Body of pancreas (tissue), 4 donors: ENCODE data around the gene YIPF5. TPM values are rescaled to one million over a fixed set of nuclear protein-coding genes. Genes with fewer than 3 reads are reported as not detected.

Experiments used
- ATAC-seq: fragments of 150-250 bp; one replicate; pipeline ENCODE4 v1.9.1; 2016
- DNase-seq, 4 donors: peaks; one replicate each; pipeline ENCODE4 v3.0.0-alpha.2; 2019
- H3K27ac ChIP-seq, 4 donors: fragments of 200-600 bp; sonication (generic); 1 replicate in 3 of 4; 2 replicates in 1 of 4; pipeline versions ENCODE4 v1.5.1 to v1.6.1; 2016 to 2019; ENCODE audit warnings: mild to moderate bottlenecking in 1 of 4, mixed read lengths in 1 of 4, moderate library complexity in 1 of 4
- H3K27me3 ChIP-seq, 2 donors: fragments of 200-600 bp; sonication (generic); one replicate each; pipeline ENCODE4 v1.6.0; 2016; ENCODE audit warnings: mild to moderate bottlenecking in 1 of 2
- H3K36me3 ChIP-seq, 2 donors: fragments of 200-600 bp; sonication (generic); replicated peaks in 1 of 2; 2 replicates each; pipeline ENCODE4 v1.5.1; 2016; ENCODE audit warnings: low read depth in 2 of 2; ENCODE audit not compliant: insufficient read depth in 1 of 2
- H3K4me1 ChIP-seq: fragments of 200-600 bp; sonication (generic); one replicate; pipeline ENCODE4 v1.6.0; 2016
- H3K4me3 ChIP-seq, 2 donors: fragments of 200-600 bp; sonication (generic); 1 replicate in 1 of 2; 2 replicates in 1 of 2; pipeline ENCODE4 v1.5.1; 2016 to 2019
- H3K9me3 ChIP-seq, 3 donors: fragments of 200-600 bp; sonication (generic); 1 replicate in 2 of 3; 2 replicates in 1 of 3; pipeline ENCODE4 v1.5.1; 2016
- CTCF ChIP-seq, 7 experiments: fragments of 450-650 bp in 4 of 7; fragments of 200-600 bp in 3 of 7; sonication (generic) in 3 of 7; IDR thresholded peaks; one replicate each; pipeline ENCODE4 v1.5.1; 2016 to 2019; ENCODE audit warnings: antibody characterized with exemption in 7 of 7
- POLR2A ChIP-seq, 3 donors: fragments of 450-650 bp; IDR thresholded peaks; one replicate each; pipeline ENCODE4 v1.6.1; 2016; ENCODE audit warnings: antibody characterized with exemption in 3 of 3, mild to moderate bottlenecking in 2 of 3
- WGBS, 2 donors: methylation state at CpG; one replicate each; pipeline ENCODE4 v1.1.5; 2017; 5-methylcytosine and 5-hydroxymethylcytosine counted together
- intact Hi-C: fragments of 100-400 bp; cut with DNase I; formaldehyde crosslinking; loops from one replicate; pipeline ENCODE4 v1.15.1; 2023
- total RNA-seq, 2 donors: library from RNA; depleted of rRNA; stranded (reverse); fragments of >200 nt; gene quantifications; one replicate each; pipeline ENCODE4 v1.1.0, GENCODE V29; 2016

Gene YIPF5
- total RNA-seq, 2 donors from 2014 or later: 18.9 to 20.4 TPM

- intact Hi-C loops: no loop called here
- H3K4me1 ChIP-seq: no peaks in the 10 kb centered on the region
- no peaks in the 10 kb centered on the region for H3K9me3 ChIP-seq
- no peak for TF ChIP-seq CTCF (IDR thresholded peaks at IDR 0.05)
- no peak for TF ChIP-seq POLR2A (IDR thresholded peaks at IDR 0.05)
- H3K36me3 ChIP-seq: no peaks in the 10 kb centered on the region
- no peak overlapping the region for H3K27ac ChIP-seq
- no peaks in the 10 kb centered on the region for H3K27me3 ChIP-seq
- ATAC-seq: no peak
- no peak for DNase-seq
- no peak overlapping the region for H3K4me3 ChIP-seq
- 82 to 83% methylated on average over 4 of the region's 4 CpGs for WGBS, 2 donors
These were observed 43.8 kb downstream of the YIPF5 start for GRCh38 chr5:144126707-144127106.

GRCh38 chr5:144125163-144125726 lies 45.2 kb downstream of the YIPF5 start:
- H3K27me3 ChIP-seq: no peaks in the 10 kb centered on the region
- no peaks in the 10 kb centered on the region for H3K36me3 ChIP-seq
- H3K4me3 ChIP-seq: no peak overlapping the region
- no peak for TF ChIP-seq CTCF (IDR thresholded peaks at IDR 0.05)
- no peak for TF ChIP-seq POLR2A (IDR thresholded peaks at IDR 0.05)
- H3K27ac ChIP-seq: no peak overlapping the region
- no peaks in the 10 kb centered on the region for H3K4me1 ChIP-seq
- DNase-seq: no peak
- ATAC-seq: no peak
- intact Hi-C loops: no loop called here
- WGBS, 2 donors: 70 to 72% methylated on average over 4 of the region's 4 CpGs
- H3K9me3 ChIP-seq: no peaks in the 10 kb centered on the region

- WGBS, 2 donors: 77 to 92% methylated on average over 2 to 3 of the region's 3 CpGs
- H3K27me3 ChIP-seq: no peaks in the 10 kb centered on the region
- no peaks in the 10 kb centered on the region for H3K9me3 ChIP-seq
- intact Hi-C loops: no loop called here
- no peak for DNase-seq
- no peaks in the 10 kb centered on the region for H3K36me3 ChIP-seq
- no peak for ATAC-seq
- H3K27ac ChIP-seq: no peak overlapping the region
- H3K4me1 ChIP-seq: no peaks in the 10 kb centered on the region
- H3K4me3 ChIP-seq: no peak overlapping the region
- no peak for TF ChIP-seq CTCF (IDR thresholded peaks at IDR 0.05)
- TF ChIP-seq POLR2A (IDR thresholded peaks at IDR 0.05): no peak
These were observed 47.8 kb downstream of the YIPF5 start for GRCh38 chr5:144122641-144123040.

- H3K36me3 ChIP-seq: no peaks in the 10 kb centered on the region
- no peaks in the 10 kb centered on the region for H3K4me1 ChIP-seq
- DNase-seq: no peak
- H3K27ac ChIP-seq: no peak overlapping the region
- TF ChIP-seq CTCF (IDR thresholded peaks at IDR 0.05) (no peak), POLR2A (IDR thresholded peaks at IDR 0.05) (no peak)
- H3K4me3 ChIP-seq: no peak overlapping the region
- ATAC-seq: no peak
- intact Hi-C loops: no loop called here
- 52 to 56% methylated on average over 2 of the region's 2 CpGs for WGBS, 2 donors
- H3K27me3 ChIP-seq: no peaks in the 10 kb centered on the region
- H3K9me3 ChIP-seq: no peaks in the 10 kb centered on the region
These were observed 48.4 kb downstream of the YIPF5 start for GRCh38 chr5:144122081-144122480.

GRCh38 chr5:144121577-144121976 lies 48.9 kb downstream of the YIPF5 start:
- 85 to 90% methylated on average over 1 of the region's 1 CpG for WGBS, 2 donors
- intact Hi-C loops: no loop called here

More at GRCh38 chr5:144121577-144121976, 48.9 kb downstream of the YIPF5 start:
- ATAC-seq (no peak), DNase-seq (no peak)
- Histone ChIP-seq H3K36me3 (no peaks in the 10 kb centered on the region), H3K27me3 (no peaks in the 10 kb centered on the region), H3K27ac (no peak overlapping the region), H3K4me3 (no peak overlapping the region), H3K4me1 (no peaks in the 10 kb centered on the region), H3K9me3 (no peaks in the 10 kb centered on the region)
- TF ChIP-seq CTCF (IDR thresholded peaks at IDR 0.05): no peak
- TF ChIP-seq POLR2A (IDR thresholded peaks at IDR 0.05): no peak
